Naive thymus-derived CD4-positive, alpha-beta T cell (primary cell): Measurements from ENCODE around the gene DENND1A. TPM values are rescaled to one million over a fixed set of nuclear protein-coding genes. Genes with fewer than 3 reads are reported as not detected.

Experiments
- ATAC-seq: fragments of 150-1000 bp; cut with Tn5 transposase; 2 replicates; pipeline ENCODE4 v1.10.0; 2021; ENCODE audit warnings: mild to moderate bottlenecking, moderate library complexity
- CTCF ChIA-PET: fragments of 350-600 bp; sonication (Branson Sonifier 250); formaldehyde crosslinking; loops from one replicate; lab custom pipeline; 2021; ENCODE audit warnings: antibody characterized with exemption; lab: Charles Lee
- POLR2A ChIA-PET: fragments of 350-600 bp; sonication (Branson Sonifier 250); formaldehyde crosslinking; loops from one replicate; lab custom pipeline; 2021; ENCODE audit warnings: antibody characterized with exemption, inconsistent platforms; lab: Charles Lee
- DNase-seq, 9 donors: peaks; one replicate each; pipeline versions ENCODE4 v3.0.0 to v3.0.0-alpha.2; 2020 to 2022; ENCODE audit warnings: mixed read lengths in 1 of 9
- H3K27ac ChIP-seq: one replicate; pipeline ENCODE4 v1.7.0; 2013; ENCODE audit warnings: mild to moderate bottlenecking, low read depth, low read length, moderate library complexity
- H3K27me3 ChIP-seq, 2 donors: one replicate each; pipeline ENCODE4 v1.7.0; 2013; ENCODE audit warnings: low read length in 2 of 2, mild to moderate bottlenecking in 2 of 2, moderate library complexity in 2 of 2; ENCODE audit not compliant: control insufficient read depth in 2 of 2, insufficient read depth in 2 of 2
- H3K36me3 ChIP-seq, 3 experiments: 1 replicate in 2 of 3; 2 replicates in 1 of 3; pipeline ENCODE4 v1.7.0; 2013; ENCODE audit warnings: low read length in 3 of 3, mild to moderate bottlenecking in 3 of 3, moderate library complexity in 1 of 3; ENCODE audit not compliant: insufficient read depth in 3 of 3, control insufficient read depth in 2 of 3
- H3K4me1 ChIP-seq, 2 donors: one replicate each; pipeline ENCODE4 v1.7.0; 2013; ENCODE audit warnings: low read length in 2 of 2, mild to moderate bottlenecking in 2 of 2, moderate library complexity in 1 of 2; ENCODE audit not compliant: control insufficient read depth in 2 of 2, insufficient read depth in 2 of 2
- H3K4me3 ChIP-seq: 2 replicates; pipeline ENCODE4 v1.7.0; 2013; ENCODE audit warnings: mild to moderate bottlenecking, low read length
- H3K9me3 ChIP-seq, 3 experiments: 1 replicate in 2 of 3; 2 replicates in 1 of 3; pipeline ENCODE4 v1.7.0; 2013; ENCODE audit warnings: low read length in 3 of 3; ENCODE audit not compliant: control insufficient read depth in 2 of 3
- H3K27ac Mint-ChIP-seq, 9 donors: one replicate each; pipeline ENCODE4 v1.8.0; 2020 to 2022; ENCODE audit warnings: mixed read lengths in 9 of 9, mild to moderate bottlenecking in 8 of 9, moderate library complexity in 5 of 9, inconsistent platforms in 2 of 9
- H3K27me3 Mint-ChIP-seq, 5 donors: one replicate each; pipeline ENCODE4 v1.8.0; 2021 to 2022; ENCODE audit warnings: mixed read lengths in 5 of 5, mild to moderate bottlenecking in 1 of 5
- H3K36me3 Mint-ChIP-seq, 5 donors: one replicate each; pipeline ENCODE4 v1.8.0; 2020 to 2022; ENCODE audit warnings: mixed read lengths in 5 of 5, mild to moderate bottlenecking in 3 of 5, inconsistent platforms in 1 of 5
- H3K4me1 Mint-ChIP-seq, 7 donors: one replicate each; pipeline ENCODE4 v1.8.0; 2020 to 2022; ENCODE audit warnings: mixed read lengths in 7 of 7, mild to moderate bottlenecking in 3 of 7, inconsistent platforms in 1 of 7
- H3K4me3 Mint-ChIP-seq, 10 donors: one replicate each; pipeline ENCODE4 v1.8.0; 2020 to 2022; ENCODE audit warnings: mild to moderate bottlenecking in 10 of 10, mixed read lengths in 10 of 10, moderate library complexity in 6 of 10, inconsistent platforms in 2 of 10
- H3K9me3 Mint-ChIP-seq, 11 donors: one replicate each; pipeline ENCODE4 v1.8.0; 2020 to 2022; ENCODE audit warnings: mixed read lengths in 11 of 11, mild to moderate bottlenecking in 4 of 11, inconsistent platforms in 1 of 11, moderate library complexity in 1 of 11
- intact Hi-C, 2 donors: fragments of 100-400 bp; cut with micrococcal nuclease; formaldehyde crosslinking; loops; one replicate each; pipeline ENCODE4 v1.15.1; 2023
- polyA plus RNA-seq, 2 donors: library from polyadenylated mRNA; unstranded; fragments of 300-500 nt; fragmentation: Illumina TruSeq; gene quantifications; one replicate each; pipeline ENCODE4 v1.2.3, GENCODE V29; 2021
- total RNA-seq, 6 experiments: library from RNA in 5 of 6; stranded (reverse) in 5 of 6; gene quantifications; 1 replicate in 5 of 6; 2 replicates in 1 of 6; pipeline ENCODE4 v1.2.3 and lab custom pipeline; 2021 to 2026

DENND1A gene
- total and polyA plus RNA-seq, 7 experiments from 2014 or later: 4.6 to 41.1 (median 16.5) TPM

DNA sequence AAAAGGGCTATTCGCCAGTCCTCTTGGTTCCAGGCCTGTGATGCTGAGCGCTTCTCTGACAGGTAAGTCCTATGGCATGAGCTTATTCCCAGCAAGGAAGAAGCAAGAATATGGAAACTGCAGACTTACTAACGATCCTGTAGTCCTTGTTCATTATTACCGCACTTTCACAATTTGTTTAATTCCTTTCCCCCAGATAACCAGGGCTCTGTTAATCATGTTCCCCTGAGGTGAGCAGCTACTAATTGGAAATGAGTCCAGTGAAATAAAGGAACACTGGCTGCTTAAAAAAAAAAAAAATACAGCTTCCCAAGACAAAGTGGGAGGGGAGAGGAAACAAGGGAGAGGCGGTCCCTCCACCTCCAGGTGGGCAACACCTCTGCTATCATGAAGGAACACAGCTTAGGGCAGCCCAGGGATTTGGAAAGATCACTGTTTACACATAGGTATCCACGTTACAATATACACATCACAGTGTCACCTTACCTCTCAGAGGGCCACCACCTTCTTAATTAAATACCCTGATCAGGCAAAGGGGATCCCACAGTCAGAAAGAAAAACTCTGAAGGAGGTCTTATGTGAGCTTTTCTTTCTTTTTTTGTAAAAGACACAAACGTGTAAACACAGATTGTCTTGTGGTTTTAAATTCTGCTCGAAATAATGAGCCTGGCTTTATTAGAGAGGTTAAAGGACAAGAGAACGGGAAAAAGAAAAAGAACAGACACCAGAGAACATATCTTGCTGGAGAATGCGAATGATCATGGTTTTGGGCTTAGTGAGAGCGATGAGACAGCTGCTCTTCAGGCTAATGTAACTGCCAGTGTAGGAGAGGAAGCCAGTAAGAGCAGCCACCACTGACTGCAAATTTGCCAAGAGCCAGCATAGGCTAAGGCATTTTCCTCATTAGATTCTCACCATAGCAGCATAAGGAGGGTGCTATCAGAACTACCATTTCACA is 315.3 kb downstream of the DENND1A start:
- POLR2A ChIA-PET: interaction anchor here (0.7 kb wide), 1 partner anchor 344 kb away, joined by 4 read pairs; no protein-coding TSS in a partner anchor
- CTCF ChIA-PET: no interaction called here

DNA sequence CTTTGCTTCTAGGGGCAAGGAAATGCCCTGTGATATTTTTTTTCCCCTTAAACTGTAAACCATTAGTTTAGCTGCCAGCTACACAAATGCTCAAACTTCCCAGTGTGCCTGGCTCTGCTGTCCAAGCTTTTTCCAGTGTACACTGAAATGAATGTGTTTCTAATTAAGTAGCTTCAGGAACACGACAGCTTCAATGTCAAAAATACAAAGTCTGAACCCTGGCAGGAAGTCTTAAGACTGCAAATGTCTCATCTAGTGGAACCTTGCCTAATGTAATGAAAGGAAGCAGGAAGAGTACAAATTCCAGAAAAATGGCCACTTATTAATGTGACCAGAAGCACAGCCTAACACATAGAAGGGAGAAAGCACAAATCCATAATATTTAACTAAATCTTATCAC is 318.7 kb downstream of the DENND1A start:
- H3K4me1 ChIP-seq: no peaks in the 10 kb centered on the region
- ATAC-seq: no peak
- CTCF ChIA-PET: no interaction called here
- no peaks in the 10 kb centered on the region for H3K9me3 Mint-ChIP-seq
- H3K4me3 ChIP-seq: no peak overlapping the region
- no peaks in the 10 kb centered on the region for H3K27me3 ChIP-seq
- POLR2A ChIA-PET: no interaction called here
- no peaks in the 10 kb centered on the region for H3K36me3 ChIP-seq
- no peak overlapping the region for H3K4me3 Mint-ChIP-seq
- peaks cover 0 to 3% (median 0%) of the 10 kb centered on the region in 7 donors for H3K4me1 Mint-ChIP-seq
- H3K9me3 ChIP-seq: no peaks in the 10 kb centered on the region
- DNase-seq: no peak
- H3K27me3 Mint-ChIP-seq: no peaks in the 10 kb centered on the region
- intact Hi-C loops: no loop called here
- no peak overlapping the region for H3K27ac Mint-ChIP-seq
- peaks cover 0 to 28% (median 10%) of the 10 kb centered on the region in 5 donors for H3K36me3 Mint-ChIP-seq
- H3K27ac ChIP-seq: no peak overlapping the region

More for the DNA sequence above, 315.3 kb downstream of the DENND1A start:
- Histone ChIP-seq H3K27me3 (no peaks in the 10 kb centered on the region), H3K9me3 (no peaks in the 10 kb centered on the region), H3K4me1 (no peaks in the 10 kb centered on the region), H3K4me3 (no peak overlapping the region), H3K27ac (no peak overlapping the region), H3K36me3 (no peaks in the 10 kb centered on the region)
- peaks cover 0 to 21% (median 4%) of the 10 kb centered on the region in 5 donors for H3K36me3 Mint-ChIP-seq
- no peak overlapping the region for H3K27ac Mint-ChIP-seq
- H3K27me3 Mint-ChIP-seq: no peaks in the 10 kb centered on the region
- H3K9me3 Mint-ChIP-seq: no peaks in the 10 kb centered on the region
- no peak overlapping the region for H3K4me3 Mint-ChIP-seq
- H3K4me1 Mint-ChIP-seq: peaks cover 0 to 3% (median 0%) of the 10 kb centered on the region in 7 donors
- intact Hi-C loops: no loop called here
- ATAC-seq (no peak), DNase-seq (no peak)

- DNase-seq: no peak
- Histone ChIP-seq H3K27me3 (no peaks in the 10 kb centered on the region), H3K9me3 (no peaks in the 10 kb centered on the region), H3K4me1 (no peaks in the 10 kb centered on the region), H3K4me3 (no peak overlapping the region), H3K27ac (no peak overlapping the region), H3K36me3 (no peaks in the 10 kb centered on the region)
- Mint-ChIP-seq H3K36me3 (peaks cover 0 to 33% (median 10%) of the 10 kb centered on the region in 5 donors), H3K4me1 (no peaks in the 10 kb centered on the region), H3K27me3 (no peaks in the 10 kb centered on the region), H3K27ac (no peak overlapping the region), H3K9me3 (no peaks in the 10 kb centered on the region), H3K4me3 (no peak overlapping the region)
- intact Hi-C loops: no loop called here
- ATAC-seq: no peak
- ChIA-PET POLR2A (no interaction called here), CTCF (no interaction called here)
These were observed 320.1 kb downstream of the DENND1A start for GRCh38 chr9:123609844-123610243.

- POLR2A ChIA-PET: no interaction called here
- ATAC-seq: no peak
- Histone ChIP-seq H3K9me3 (no peaks in the 10 kb centered on the region), H3K36me3 (no peaks in the 10 kb centered on the region), H3K4me1 (no peaks in the 10 kb centered on the region), H3K4me3 (no peak overlapping the region), H3K27ac (no peak overlapping the region), H3K27me3 (no peaks in the 10 kb centered on the region)
- Mint-ChIP-seq H3K27me3 (no peaks in the 10 kb centered on the region), H3K36me3 (peaks cover 0 to 38% (median 10%) of the 10 kb centered on the region in 5 donors), H3K27ac (no peak overlapping the region), H3K4me1 (no peaks in the 10 kb centered on the region), H3K9me3 (no peaks in the 10 kb centered on the region), H3K4me3 (no peak overlapping the region)
- intact Hi-C loops: no loop called here
- CTCF ChIA-PET: no interaction called here
- no peak for DNase-seq
These were observed 321.8 kb downstream of the DENND1A start for GRCh38 chr9:123608104-123608503.

DNA sequence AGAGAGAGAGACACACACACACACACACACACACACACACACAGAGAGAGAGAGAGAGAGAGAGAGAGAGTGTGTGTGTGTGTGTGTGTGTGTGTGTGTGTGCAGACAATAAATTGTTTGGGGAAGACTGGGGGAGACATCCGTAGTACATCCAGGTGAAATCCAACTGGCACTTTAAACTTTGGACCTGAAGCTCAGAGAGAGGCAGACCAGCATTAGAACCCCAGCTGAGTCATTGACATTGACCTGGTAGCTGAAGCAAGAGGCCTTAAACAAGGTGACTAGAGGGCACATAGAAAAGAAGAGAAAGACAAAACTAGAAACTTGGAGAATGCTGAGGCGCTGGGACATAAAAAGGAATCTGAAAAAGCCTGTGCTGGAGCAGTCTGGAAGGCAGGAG is 322.4 kb downstream of the DENND1A start:
- intact Hi-C loops: no loop called here
- ATAC-seq (no peak), DNase-seq (no peak)
- H3K9me3 ChIP-seq: no peaks in the 10 kb centered on the region
- Mint-ChIP-seq H3K36me3 (peaks cover 0 to 38% (median 10%) of the 10 kb centered on the region in 5 donors), H3K4me1 (no peaks in the 10 kb centered on the region), H3K27me3 (no peaks in the 10 kb centered on the region), H3K9me3 (no peaks in the 10 kb centered on the region), H3K4me3 (no peak overlapping the region), H3K27ac (no peak overlapping the region)
- H3K4me1 ChIP-seq: no peaks in the 10 kb centered on the region
- no peak overlapping the region for H3K4me3 ChIP-seq
- H3K27me3 ChIP-seq: no peaks in the 10 kb centered on the region
- ChIA-PET POLR2A (interaction anchor here (0.7 kb wide), 1 partner anchor 427 kb away, joined by 3 read pairs; no protein-coding TSS in a partner anchor), CTCF (no interaction called here)
- no peak overlapping the region for H3K27ac ChIP-seq
- H3K36me3 ChIP-seq: no peaks in the 10 kb centered on the region

GRCh38 chr9:123606141-123606540 is 323.8 kb downstream of the DENND1A start:
- no peaks in the 10 kb centered on the region for H3K27me3 Mint-ChIP-seq
- ATAC-seq (no peak), DNase-seq (no peak)
- no peak overlapping the region for H3K4me3 ChIP-seq
- peaks cover 0 to 43% (median 10%) of the 10 kb centered on the region in 5 donors for H3K36me3 Mint-ChIP-seq
- no peaks in the 10 kb centered on the region for H3K9me3 ChIP-seq
- no peak overlapping the region for H3K27ac Mint-ChIP-seq
- no peak overlapping the region for H3K4me3 Mint-ChIP-seq
- no peak overlapping the region for H3K27ac ChIP-seq
- intact Hi-C loops: no loop called here
- H3K36me3 ChIP-seq: no peaks in the 10 kb centered on the region
- CTCF ChIA-PET: no interaction called here
- H3K9me3 Mint-ChIP-seq: no peaks in the 10 kb centered on the region
- no peaks in the 10 kb centered on the region for H3K27me3 ChIP-seq
- H3K4me1 Mint-ChIP-seq: no peaks in the 10 kb centered on the region
- no peaks in the 10 kb centered on the region for H3K4me1 ChIP-seq
- POLR2A ChIA-PET: no interaction called here
